ENCODE results near the gene NKAPD1. TPM values are rescaled to one million over a fixed set of nuclear protein-coding genes. Genes with fewer than 3 reads are reported as not detected.
A peak's percentile ranks its signal among the peaks of the same experiment; 100 is the strongest.

NKAPD1 gene
- total RNA-seq, 2 donors from 2014 or later = 12.5 to 12.8 TPM

DNA sequence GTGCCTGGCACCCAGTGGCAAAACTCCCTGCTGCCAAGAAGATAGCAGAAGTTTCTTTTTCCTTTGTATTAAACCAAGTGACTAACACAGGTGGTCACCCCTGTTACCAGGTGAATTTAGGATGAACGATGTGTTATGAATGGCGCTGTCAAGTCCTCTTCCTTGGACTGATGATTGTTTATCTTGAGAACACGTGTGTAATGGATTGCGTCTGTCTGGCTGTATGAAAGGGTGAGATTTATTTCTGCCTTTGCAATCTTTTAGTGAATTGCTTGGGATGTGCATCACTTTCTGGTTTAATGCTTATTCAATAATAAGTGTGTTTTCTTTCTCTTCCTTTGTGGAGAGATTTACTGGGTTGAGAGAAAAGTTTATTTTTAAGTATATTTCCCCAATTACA, 49.0 kb downstream of the NKAPD1 start:
- Histone ChIP-seq H3K27ac (no peak overlapping the region), H3K9me3 (no peaks in the 10 kb centered on the region), H3K27me3 (no peaks in the 10 kb centered on the region), H3K36me3 (no peaks in the 10 kb centered on the region), H3K4me1 (no peaks in the 10 kb centered on the region), H3K4me3 (no peak overlapping the region), H3K9ac (ENCODE audit: low read depth in 2 of 2, low read length in 2 of 2) (no peak overlapping the region)
- no peak for DNase-seq
- no peak for TF ChIP-seq CTCF (IDR thresholded peaks at IDR 0.05)
- intact Hi-C loops (cut with DNase I) = no loop called here

DNA sequence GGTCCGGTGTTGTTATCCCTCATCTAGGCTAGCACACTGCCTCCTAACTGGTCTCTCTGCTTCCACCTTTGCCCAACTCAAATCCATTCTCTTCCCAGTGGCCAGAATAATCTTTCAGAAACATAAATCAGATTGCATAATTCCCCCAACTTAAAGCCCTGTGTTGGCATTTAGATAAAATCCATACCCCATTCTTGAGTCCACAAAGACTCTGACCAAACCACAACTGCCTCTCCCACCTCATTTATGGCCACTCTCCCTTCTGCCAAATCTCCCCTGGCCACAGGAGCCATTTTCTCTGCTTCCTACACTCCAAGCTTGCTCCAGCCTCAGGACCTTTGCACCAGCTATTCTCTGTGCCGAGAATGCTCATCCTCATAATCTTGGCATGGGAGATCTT, 53.0 kb downstream of the NKAPD1 start:
- no peak overlapping the region for H3K9ac ChIP-seq (ENCODE audit: low read depth in 2 of 2, low read length in 2 of 2)
- H3K9me3 ChIP-seq = no peaks in the 10 kb centered on the region
- H3K27ac ChIP-seq = no peak overlapping the region
- DNase-seq = no peak
- H3K4me1 ChIP-seq = peaks cover 5% of the 10 kb centered on the region
- H3K27me3 ChIP-seq = no peaks in the 10 kb centered on the region
- TF ChIP-seq CTCF (IDR thresholded peaks at IDR 0.05) = no peak
- H3K4me3 ChIP-seq = no peak overlapping the region
- intact Hi-C loops (cut with DNase I) = no loop called here
- H3K36me3 ChIP-seq = no peaks in the 10 kb centered on the region

DNA sequence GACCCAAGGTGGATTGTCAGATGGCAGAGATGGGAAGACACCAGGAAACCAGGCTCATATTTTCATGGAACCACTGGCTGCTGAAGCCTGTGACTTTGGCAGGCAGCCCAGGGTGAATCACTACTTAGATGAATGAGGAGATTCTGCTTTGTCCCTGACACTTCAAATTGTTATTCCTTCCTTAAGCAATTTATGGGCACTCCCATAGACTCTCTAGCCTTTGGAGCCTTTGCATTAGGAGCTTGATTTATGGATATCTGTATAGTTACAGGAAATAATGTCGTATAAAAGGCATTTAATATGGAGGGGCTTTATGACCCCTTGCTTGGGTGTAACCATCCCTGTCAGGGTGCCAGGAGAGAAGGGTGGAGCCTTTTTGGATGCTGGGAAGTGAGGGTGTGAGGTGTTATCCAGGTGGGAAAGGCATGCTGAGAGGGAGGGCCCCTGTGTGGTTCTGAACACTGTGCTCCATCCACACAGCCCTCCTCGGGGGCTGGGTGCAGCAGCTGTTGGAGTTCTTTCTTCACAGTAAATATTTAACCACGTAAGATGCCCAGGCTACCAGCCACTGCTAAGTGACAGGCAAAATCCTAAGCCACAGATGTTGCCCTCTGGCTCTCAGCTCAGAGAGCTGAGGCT, 54.5 kb downstream of the NKAPD1 start:
- peak; percentile 87 for DNase-seq
- Histone ChIP-seq H3K9me3 (no peaks in the 10 kb centered on the region), H3K4me1 (peaks cover 9% of the 10 kb centered on the region), H3K27me3 (no peaks in the 10 kb centered on the region), H3K36me3 (no peaks in the 10 kb centered on the region), H3K4me3 (no peak overlapping the region), H3K27ac (peak overlapping the region; percentile 79), H3K9ac (ENCODE audit: low read depth in 2 of 2, low read length in 2 of 2) (no peak overlapping the region)
- intact Hi-C loops (cut with DNase I) = no loop called here
- TF ChIP-seq CTCF (IDR thresholded peaks at IDR 0.05) = no peak

DNA sequence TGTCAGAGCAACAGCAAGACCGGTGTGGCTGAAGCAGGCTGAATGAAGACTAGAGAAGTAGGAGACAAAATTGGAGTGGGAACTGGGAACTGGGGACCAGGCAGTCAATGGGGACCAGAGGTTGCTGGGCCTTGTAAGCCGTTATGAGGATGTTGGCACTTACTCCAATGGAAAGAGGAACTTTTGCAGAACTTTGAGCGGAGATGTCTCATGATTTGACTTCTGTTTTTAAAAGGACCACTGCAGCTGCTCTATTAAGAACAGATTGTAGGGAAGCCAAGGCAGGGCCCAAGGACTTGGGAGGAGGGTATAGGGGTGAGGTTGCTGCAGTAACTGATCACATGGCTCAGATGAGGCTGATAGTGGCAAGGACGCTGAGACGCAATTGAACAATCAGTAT, 55.6 kb downstream of the NKAPD1 start:
- no peak for DNase-seq

GRCh38 chr11:112132737-112133136, 58.6 kb downstream of the NKAPD1 start:
- peak overlapping the region in 1 of 2 donors; percentile 58 for H3K9ac ChIP-seq (ENCODE audit: low read depth in 2 of 2, low read length in 2 of 2)
- no peaks in the 10 kb centered on the region for H3K36me3 ChIP-seq
- H3K4me1 ChIP-seq = peaks cover 9% of the 10 kb centered on the region
- intact Hi-C loops (cut with DNase I) = no loop called here
- no peaks in the 10 kb centered on the region for H3K9me3 ChIP-seq
- DNase-seq = no peak
- no peak for TF ChIP-seq CTCF (IDR thresholded peaks at IDR 0.05)
- H3K4me3 ChIP-seq = no peak overlapping the region
- H3K27ac ChIP-seq = peak overlapping the region; percentile 91
- no peaks in the 10 kb centered on the region for H3K27me3 ChIP-seq

More for the DNA sequence above, 55.6 kb downstream of the NKAPD1 start:
- no peak for TF ChIP-seq CTCF (IDR thresholded peaks at IDR 0.05)
- intact Hi-C loops (cut with DNase I) = no loop called here
- Histone ChIP-seq H3K27ac (peak overlapping the region; percentile 79), H3K27me3 (no peaks in the 10 kb centered on the region), H3K9me3 (no peaks in the 10 kb centered on the region), H3K4me1 (peaks cover 9% of the 10 kb centered on the region), H3K9ac (ENCODE audit: low read depth in 2 of 2, low read length in 2 of 2) (peak overlapping the region in 1 of 2 donors; percentile 43), H3K4me3 (no peak overlapping the region), H3K36me3 (no peaks in the 10 kb centered on the region)
